Natural killer cell (primary cell): ENCODE measurements around the gene MIEF2. TPM values are rescaled to one million over a fixed set of nuclear protein-coding genes. Genes with fewer than 3 reads are reported as not detected.

ENCODE experiments used
- ATAC-seq, 3 donors: fragments of 150-1000 bp in 2 of 3; fragments of 200-7000 bp in 1 of 3; cut with Tn5 transposase; 1 replicate in 1 of 3; 2 replicates in 2 of 3; pipeline ENCODE4 v1.10.0; 2021; ENCODE audit warnings: mild to moderate bottlenecking in 2 of 3, moderate library complexity in 2 of 3
- DNase-seq, 2 donors: peaks; one replicate each; pipeline versions ENCODE4 v3.0.0 to v3.0.0-alpha.2; 2013 to 2021; ENCODE audit warnings: mixed read lengths in 1 of 2
- H3K27ac ChIP-seq: one replicate; pipeline ENCODE4 v1.5.1; 2013; ENCODE audit warnings: mild to moderate bottlenecking, low read length
- H3K27me3 ChIP-seq: one replicate; pipeline ENCODE4 v1.6.1; 2013; ENCODE audit warnings: low read length; ENCODE audit not compliant: control insufficient read depth, insufficient read depth
- H3K36me3 ChIP-seq: one replicate; pipeline ENCODE4 v1.6.1; 2013; ENCODE audit warnings: low read length; ENCODE audit not compliant: control insufficient read depth, insufficient read depth
- H3K4me1 ChIP-seq: one replicate; pipeline ENCODE4 v1.6.1; 2013; ENCODE audit warnings: low read length; ENCODE audit not compliant: control insufficient read depth, insufficient read depth
- H3K4me3 ChIP-seq: one replicate; pipeline ENCODE4 v1.5.1; 2013; ENCODE audit warnings: low read length
- H3K9me3 ChIP-seq: one replicate; pipeline ENCODE4 v1.6.1; 2013; ENCODE audit warnings: low read length; ENCODE audit not compliant: control insufficient read depth, insufficient read depth
- H3K27ac Mint-ChIP-seq, 2 donors: one replicate each; pipeline ENCODE4 v1.8.0; 2022; ENCODE audit warnings: mild to moderate bottlenecking in 2 of 2, mixed read lengths in 2 of 2, moderate library complexity in 1 of 2
- H3K27me3 Mint-ChIP-seq, 2 donors: one replicate each; pipeline ENCODE4 v1.8.0; 2022; ENCODE audit warnings: low read depth in 2 of 2, mixed read lengths in 2 of 2
- H3K36me3 Mint-ChIP-seq: one replicate; pipeline ENCODE4 v1.8.0; 2022; ENCODE audit warnings: mixed read lengths
- H3K4me1 Mint-ChIP-seq, 2 donors: one replicate each; pipeline ENCODE4 v1.8.0; 2022; ENCODE audit warnings: mixed read lengths in 2 of 2
- H3K4me3 Mint-ChIP-seq: one replicate; pipeline ENCODE4 v1.8.0; 2022; ENCODE audit warnings: mild to moderate bottlenecking, moderate library complexity, mixed read lengths
- H3K9me3 Mint-ChIP-seq, 2 donors: one replicate each; pipeline ENCODE4 v1.8.0; 2022; ENCODE audit warnings: mixed read lengths in 2 of 2
- WGBS: methylation state at CpG from one replicate; pipeline ENCODE4 v1.1.7; 2013; ENCODE audit warnings: missing lambda C conversion rate; ENCODE audit not compliant: insufficient coverage; 5-methylcytosine and 5-hydroxymethylcytosine counted together
- intact Hi-C: fragments of 100-400 bp; cut with micrococcal nuclease; formaldehyde crosslinking; loops from one replicate; pipeline ENCODE4 v1.14.2; 2022
- total RNA-seq, 4 donors: library from RNA; stranded (reverse); fragments of 120-200 nt in 1 of 4; gene quantifications; one replicate each; pipeline versions ENCODE4 v1.2.3 to v1.2.4, GENCODE V29; 2013 to 2022
- TF ChIP-seq, protein P1 (sequence below): fragments of 200-600 bp; IDR thresholded peaks from one replicate; pipeline ENCODE4 v1.8.0; 2022; ENCODE audit warnings: antibody characterized with exemption

MIEF2 gene
- total RNA-seq, 3 donors from 2014 or later (not counting 1 experiment from before 2014, with no cell fraction given) = 10.6 to 12.8 (median 11.3) TPM

DNA sequence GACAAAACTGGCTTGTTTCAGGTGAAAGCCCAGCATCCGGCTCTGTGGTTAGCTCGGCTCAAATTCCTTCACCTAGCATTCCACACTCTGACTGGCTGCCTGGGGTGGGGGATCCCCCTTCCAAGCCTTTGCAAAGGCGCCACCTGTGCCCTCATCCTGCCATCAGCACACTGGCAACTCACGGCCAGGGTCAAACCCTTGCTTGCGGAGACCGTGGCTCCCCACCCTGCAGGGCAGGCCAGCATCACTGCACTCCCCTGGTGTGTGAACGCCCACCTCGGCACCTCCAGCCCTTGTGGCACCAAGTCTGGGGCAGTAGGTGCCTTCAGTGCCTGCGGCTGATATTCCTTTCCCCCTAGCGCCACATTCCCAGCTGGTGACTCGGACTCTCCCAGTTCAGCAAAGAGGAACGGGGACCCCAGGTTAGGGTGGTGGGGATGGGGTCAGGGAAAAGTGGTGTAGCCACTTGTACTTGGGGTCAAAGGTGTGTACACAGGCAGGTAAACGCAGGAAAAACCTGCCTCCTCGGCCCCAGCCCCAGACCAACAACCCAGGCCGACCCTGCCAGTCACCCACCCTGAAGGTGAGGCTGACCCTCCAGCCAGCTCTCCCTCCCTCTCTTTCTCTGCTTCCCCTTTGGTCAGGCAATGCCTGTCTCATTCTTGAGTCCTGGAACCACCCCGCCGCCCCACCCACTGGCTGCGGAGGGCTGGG lies 3.0 kb upstream of the MIEF2 start:
- H3K4me3 Mint-ChIP-seq = peak overlapping the region; percentile 97
- H3K27ac Mint-ChIP-seq = peak overlapping the region; percentile 81 to 96
- intact Hi-C loops = loop anchor here (5.0 kb wide), 1 partner anchor 75 kb away; the partner anchor contains the start of gene ALKBH5
- no peaks in the 10 kb centered on the region for H3K9me3 Mint-ChIP-seq
- Histone ChIP-seq H3K27me3 (no peaks in the 10 kb centered on the region), H3K4me3 (peak overlapping the region; percentile 65), H3K4me1 (peaks cover 50% of the 10 kb centered on the region), H3K9me3 (no peaks in the 10 kb centered on the region), H3K27ac (peak overlapping the region; percentile 56), H3K36me3 (peaks cover 30% of the 10 kb centered on the region)
- DNase-seq (peak in 1 of 2 donors; percentile 50), ATAC-seq (peak in 1 of 3 donors; percentile 6)
- H3K27me3 Mint-ChIP-seq = no peaks in the 10 kb centered on the region
- WGBS = 35% methylated on average over 18 of the region's 18 CpGs
- H3K36me3 Mint-ChIP-seq = no peaks in the 10 kb centered on the region
- TF ChIP-seq, protein P1, sequence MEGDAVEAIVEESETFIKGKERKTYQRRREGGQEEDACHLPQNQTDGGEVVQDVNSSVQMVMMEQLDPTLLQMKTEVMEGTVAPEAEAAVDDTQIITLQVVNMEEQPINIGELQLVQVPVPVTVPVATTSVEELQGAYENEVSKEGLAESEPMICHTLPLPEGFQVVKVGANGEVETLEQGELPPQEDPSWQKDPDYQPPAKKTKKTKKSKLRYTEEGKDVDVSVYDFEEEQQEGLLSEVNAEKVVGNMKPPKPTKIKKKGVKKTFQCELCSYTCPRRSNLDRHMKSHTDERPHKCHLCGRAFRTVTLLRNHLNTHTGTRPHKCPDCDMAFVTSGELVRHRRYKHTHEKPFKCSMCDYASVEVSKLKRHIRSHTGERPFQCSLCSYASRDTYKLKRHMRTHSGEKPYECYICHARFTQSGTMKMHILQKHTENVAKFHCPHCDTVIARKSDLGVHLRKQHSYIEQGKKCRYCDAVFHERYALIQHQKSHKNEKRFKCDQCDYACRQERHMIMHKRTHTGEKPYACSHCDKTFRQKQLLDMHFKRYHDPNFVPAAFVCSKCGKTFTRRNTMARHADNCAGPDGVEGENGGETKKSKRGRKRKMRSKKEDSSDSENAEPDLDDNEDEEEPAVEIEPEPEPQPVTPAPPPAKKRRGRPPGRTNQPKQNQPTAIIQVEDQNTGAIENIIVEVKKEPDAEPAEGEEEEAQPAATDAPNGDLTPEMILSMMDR = no peak
- peaks cover 17 to 34% of the 10 kb centered on the region in 2 donors for H3K4me1 Mint-ChIP-seq

DNA sequence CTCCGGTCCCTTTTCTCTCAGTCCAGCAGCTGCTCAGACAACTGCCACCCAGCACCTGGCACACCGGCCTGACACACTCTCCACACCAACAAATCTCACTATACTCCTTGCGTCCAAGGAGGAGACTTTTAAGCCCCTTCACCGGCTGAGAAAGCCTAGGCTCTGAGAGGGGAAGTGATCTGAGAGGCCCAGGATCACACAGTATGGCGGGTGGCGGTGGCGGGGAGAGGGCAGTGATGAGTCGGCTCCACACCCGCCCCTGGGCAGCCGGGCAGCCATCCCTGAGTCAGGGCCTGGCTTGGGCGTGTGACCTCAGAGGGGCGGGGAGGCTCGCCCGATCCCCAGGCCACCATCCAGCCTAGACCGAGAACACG lies 2.5 kb upstream of the MIEF2 start:
- Histone ChIP-seq H3K36me3 (peaks cover 27% of the 10 kb centered on the region), H3K27ac (peak overlapping the region; percentile 56), H3K9me3 (no peaks in the 10 kb centered on the region), H3K27me3 (no peaks in the 10 kb centered on the region), H3K4me1 (peaks cover 51% of the 10 kb centered on the region), H3K4me3 (peak overlapping the region; percentile 65)
- peak overlapping the region; percentile 81 to 96 for H3K27ac Mint-ChIP-seq
- peak; percentile 47 to 75 (median 49) for ATAC-seq
- H3K4me3 Mint-ChIP-seq = peak overlapping the region; percentile 97
- no peaks in the 10 kb centered on the region for H3K36me3 Mint-ChIP-seq
- TF ChIP-seq, protein P1 = no peak
- peaks cover 17 to 36% of the 10 kb centered on the region in 2 donors for H3K4me1 Mint-ChIP-seq
- peak; percentile 54 to 55 for DNase-seq
- H3K9me3 Mint-ChIP-seq = no peaks in the 10 kb centered on the region
- no peaks in the 10 kb centered on the region for H3K27me3 Mint-ChIP-seq
- intact Hi-C loops = loop anchor here (5.0 kb wide), 1 partner anchor 76 kb away; the partner anchor contains the start of gene ALKBH5
- 0% methylated on average over 16 of the region's 16 CpGs for WGBS

DNA sequence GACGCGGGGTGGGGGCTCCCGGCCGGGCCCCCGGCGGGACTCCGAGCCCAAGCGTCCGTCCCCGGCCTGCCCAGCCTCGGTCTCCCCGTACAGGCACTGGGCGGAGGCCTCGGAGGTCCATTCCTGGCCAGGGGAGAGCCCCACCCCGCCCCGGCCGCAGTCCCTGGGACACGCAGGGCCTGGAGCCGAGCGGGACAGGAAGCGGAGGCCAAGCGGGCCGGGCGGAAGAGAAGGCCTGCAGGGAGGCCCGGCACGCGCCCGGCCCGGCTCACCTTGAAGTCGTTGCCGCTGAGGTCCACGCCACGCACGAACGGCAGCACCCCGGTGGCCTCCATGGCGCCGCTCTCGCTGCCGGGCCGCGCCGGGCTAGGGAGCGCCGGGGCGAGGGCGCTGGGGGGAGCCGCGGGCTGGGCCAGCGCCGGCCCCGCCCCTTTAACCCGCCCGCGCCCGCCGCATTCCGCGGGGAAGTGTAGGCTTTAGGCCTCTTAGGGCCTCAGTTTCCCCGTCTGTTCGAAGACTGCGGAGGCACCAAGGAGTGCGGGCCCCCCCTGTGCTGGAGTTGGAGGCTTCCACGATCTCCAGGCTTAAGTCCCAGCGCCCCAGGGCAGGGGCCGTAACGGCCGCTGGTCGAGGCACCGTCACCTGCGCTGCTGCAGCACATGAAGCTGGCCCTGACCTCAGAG lies 2.0 kb upstream of the MIEF2 start, which contains the start of gene FLII:
Gene FLII (minus strand): TSS at position 383 of the 683 bp plus-strand sequence. CDS start 48 bp downstream, at position 335.
- H3K4me3 Mint-ChIP-seq = peak within 1 kb of the TSS; percentile 97
- peak; percentile 54 to 78 for DNase-seq
- Histone ChIP-seq H3K4me3 (peak within 1 kb of the TSS; percentile 65), H3K4me1 (peaks cover 51% of the 10 kb centered on the region), H3K9me3 (no peaks in the 10 kb centered on the region), H3K27me3 (no peaks in the 10 kb centered on the region), H3K27ac (peak within 1 kb of the TSS; percentile 79), H3K36me3 (peaks cover 27% of the 10 kb centered on the region)
- peak; percentile 41 to 64 (median 55) for ATAC-seq
- no peaks in the 10 kb centered on the region for H3K27me3 Mint-ChIP-seq
- intact Hi-C loops = loop anchor here (5.0 kb wide), 1 partner anchor 76 kb away; the partner anchor contains the start of gene ALKBH5
- peak within 1 kb of the TSS; percentile 81 to 96 for H3K27ac Mint-ChIP-seq
- H3K4me1 Mint-ChIP-seq = peaks cover 17 to 36% of the 10 kb centered on the region in 2 donors
- H3K36me3 Mint-ChIP-seq = no peaks in the 10 kb centered on the region
- TF ChIP-seq, protein P1 = no peak
- 1% methylated on average over 71 of the region's 71 CpGs for WGBS
- no peaks in the 10 kb centered on the region for H3K9me3 Mint-ChIP-seq
